Thymus (tissue), 11 donors: ENCODE data around the gene SHROOM3. TPM values are rescaled to one million over a fixed set of nuclear protein-coding genes. Genes with fewer than 3 reads are reported as not detected.
A peak's percentile ranks its signal among the peaks of the same experiment; 100 is the strongest.

Experiments
- DNase-seq, 9 donors: peaks; one replicate each; pipeline ENCODE4 v3.0.0-alpha.2; 2013; ENCODE audit warnings: low spot score in 9 of 9, low read depth in 6 of 9, missing footprints in 1 of 9
- H3K27ac ChIP-seq, 2 donors: one replicate each; pipeline ENCODE4 v1.5.1; 2013; ENCODE audit warnings: control low read depth in 1 of 2, low read depth in 1 of 2, low read length in 1 of 2, mild to moderate bottlenecking in 1 of 2, moderate library complexity in 1 of 2
- H3K27me3 ChIP-seq, 2 donors: one replicate each; pipeline ENCODE4 v1.5.1; 2013; ENCODE audit warnings: low read length in 1 of 2; ENCODE audit not compliant: control insufficient read depth in 2 of 2, insufficient read depth in 1 of 2
- H3K36me3 ChIP-seq, 2 donors: one replicate each; pipeline ENCODE4 v1.5.1; 2013; ENCODE audit warnings: low read length in 1 of 2, mild to moderate bottlenecking in 1 of 2, moderate library complexity in 1 of 2; ENCODE audit not compliant: control insufficient read depth in 2 of 2, insufficient read depth in 2 of 2
- H3K4me1 ChIP-seq, 2 donors: one replicate each; pipeline ENCODE4 v1.5.1; 2013; ENCODE audit warnings: low read length in 2 of 2; ENCODE audit not compliant: control insufficient read depth in 2 of 2, insufficient read depth in 2 of 2
- H3K4me3 ChIP-seq, 2 donors: one replicate each; pipeline ENCODE4 v1.5.1; 2013; ENCODE audit warnings: low read length in 2 of 2, control low read depth in 1 of 2, mild to moderate bottlenecking in 1 of 2
- H3K9me3 ChIP-seq, 2 donors: one replicate each; pipeline ENCODE4 v1.5.1; 2013; ENCODE audit warnings: low read length in 1 of 2, mild to moderate bottlenecking in 1 of 2; ENCODE audit not compliant: control insufficient read depth in 2 of 2, insufficient read depth in 1 of 2
- WGBS: extraction: QIAGEN DNeasy Blood & Tissue Kit; methylation state at CpG from one replicate; pipeline ENCODE4 v1.1.7; 2013; 5-methylcytosine and 5-hydroxymethylcytosine counted together
- polyA plus RNA-seq: library from polyadenylated mRNA; stranded (reverse); fragments of 200-250 nt; gene quantifications from one replicate; pipeline ENCODE4 v1.2.3, GENCODE V29; 2013
- total RNA-seq: library from RNA; stranded (reverse); fragments of 120-200 nt; gene quantifications from one replicate; pipeline ENCODE4 v1.2.4, GENCODE V29; 2013
- donor health status: healthy.

The SHROOM3 gene
- total and polyA plus RNA-seq, 2 donors, result 1.2 to 1.7 TPM

DNA sequence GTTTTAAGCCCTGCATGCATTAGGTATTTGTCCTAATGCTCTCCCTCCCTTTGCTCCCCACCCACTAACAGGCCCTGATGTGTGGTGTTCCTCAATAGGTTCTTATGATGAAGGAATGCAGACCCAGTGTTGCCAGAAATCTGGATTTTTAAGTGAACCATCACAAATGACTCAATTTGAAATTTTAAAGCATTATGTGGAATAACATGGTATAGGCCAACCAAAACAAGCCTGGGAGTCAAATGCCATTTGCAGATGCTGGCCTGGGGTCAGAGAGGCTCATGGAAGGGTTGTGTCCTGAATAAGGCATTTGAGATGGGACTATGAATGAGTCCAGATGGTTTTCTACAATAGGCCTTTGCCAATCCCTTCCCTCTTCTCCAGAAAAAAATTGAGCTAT is 179.6 kb downstream of the SHROOM3 start:
- no peak overlapping the region for H3K4me3 ChIP-seq
- H3K36me3 ChIP-seq, result no peaks in the 10 kb centered on the region
- H3K4me1 ChIP-seq, result no peaks in the 10 kb centered on the region
- no peak for DNase-seq
- no peaks in the 10 kb centered on the region for H3K9me3 ChIP-seq
- H3K27me3 ChIP-seq, result no peaks in the 10 kb centered on the region
- H3K27ac ChIP-seq, result no peak overlapping the region

DNA sequence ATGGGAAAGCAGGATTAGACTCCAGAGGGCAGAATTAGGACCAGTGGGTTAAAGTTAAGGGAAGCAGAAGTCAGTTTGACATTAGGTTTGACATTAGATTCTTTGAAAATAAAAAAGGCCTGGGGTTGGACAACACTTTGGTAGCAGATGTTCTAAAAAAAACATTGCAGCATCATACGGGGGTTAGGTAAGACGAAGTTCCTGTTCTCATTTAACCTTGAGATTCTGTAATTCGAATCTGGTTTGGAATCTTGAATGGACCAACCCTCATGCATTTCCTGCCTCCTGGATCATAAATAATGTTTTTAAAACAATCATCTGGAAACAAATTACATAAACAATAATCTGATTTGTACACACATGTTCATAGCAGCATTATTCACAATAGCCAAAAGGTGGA is 181.0 kb downstream of the SHROOM3 start:
- no peak for DNase-seq
- Histone ChIP-seq H3K27me3 (no peaks in the 10 kb centered on the region), H3K27ac (no peak overlapping the region), H3K9me3 (no peaks in the 10 kb centered on the region), H3K4me1 (no peaks in the 10 kb centered on the region), H3K36me3 (no peaks in the 10 kb centered on the region), H3K4me3 (no peak overlapping the region)
- WGBS, result 89% methylated on average over 3 of the region's 3 CpGs

- WGBS, result 95% methylated on average over 2 of the region's 2 CpGs
These were observed 181.5 kb downstream of the SHROOM3 start for GRCh38 chr4:76616526-76616925.

DNA sequence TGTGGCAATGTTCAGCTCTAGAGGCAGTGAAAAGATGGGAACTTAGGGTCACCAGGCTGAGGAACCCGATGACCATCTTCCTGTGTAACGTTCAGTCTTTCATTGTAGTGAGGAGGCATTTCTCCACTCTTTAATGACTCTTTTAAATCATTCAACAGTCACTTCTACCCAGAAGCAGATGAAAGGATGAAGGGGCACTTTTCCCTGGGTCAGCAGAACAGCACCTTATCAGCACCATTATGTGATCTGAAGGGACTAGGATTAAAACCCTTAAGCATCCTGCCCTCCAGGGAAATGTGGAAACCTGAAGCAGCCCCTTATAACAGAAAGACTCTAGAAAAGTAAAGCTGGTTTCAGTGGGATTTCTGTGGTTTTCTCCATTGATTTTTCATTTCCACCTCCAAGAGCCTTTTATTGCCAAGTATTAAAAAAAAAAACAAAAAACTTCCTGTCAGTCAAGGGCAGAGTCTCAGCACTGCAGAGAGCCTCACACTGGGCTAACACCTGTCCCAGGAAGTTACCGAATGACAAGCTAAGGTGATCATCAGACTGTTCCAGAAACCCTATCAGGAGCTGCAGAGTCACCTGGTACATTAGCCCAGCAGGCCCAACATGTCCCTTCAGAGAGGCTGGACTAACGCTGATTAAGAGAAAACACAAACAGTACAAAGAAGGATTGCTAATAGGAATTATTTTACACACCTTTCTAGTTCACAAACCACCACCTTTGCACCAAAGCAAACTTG is 185.9 kb downstream of the SHROOM3 start:
- no peaks in the 10 kb centered on the region for H3K27me3 ChIP-seq
- no peak for DNase-seq
- H3K9me3 ChIP-seq, result no peaks in the 10 kb centered on the region
- H3K27ac ChIP-seq, result no peak overlapping the region
- no peaks in the 10 kb centered on the region for H3K36me3 ChIP-seq
- no peak overlapping the region for H3K4me3 ChIP-seq
- H3K4me1 ChIP-seq, result peaks cover 0 to 4% of the 10 kb centered on the region in 2 donors
- 88% methylated on average over 4 of the region's 4 CpGs for WGBS

More at GRCh38 chr4:76616526-76616925, 181.5 kb downstream of the SHROOM3 start:
- Histone ChIP-seq H3K36me3 (no peaks in the 10 kb centered on the region), H3K9me3 (no peaks in the 10 kb centered on the region), H3K27ac (no peak overlapping the region), H3K4me1 (no peaks in the 10 kb centered on the region), H3K4me3 (no peak overlapping the region), H3K27me3 (no peaks in the 10 kb centered on the region)
- DNase-seq, result no peak

GRCh38 chr4:76622126-76622525 is 187.1 kb downstream of the SHROOM3 start:
- H3K4me3 ChIP-seq, result no peak overlapping the region
- H3K4me1 ChIP-seq, result peaks cover 0 to 4% of the 10 kb centered on the region in 2 donors
- DNase-seq, result no peak
- WGBS, result 95% methylated on average over 4 of the region's 4 CpGs
- H3K27ac ChIP-seq, result no peak overlapping the region
- no peaks in the 10 kb centered on the region for H3K36me3 ChIP-seq
- no peaks in the 10 kb centered on the region for H3K27me3 ChIP-seq
- H3K9me3 ChIP-seq, result no peaks in the 10 kb centered on the region

GRCh38 chr4:76622717-76623116 is 187.7 kb downstream of the SHROOM3 start:
- no peaks in the 10 kb centered on the region for H3K9me3 ChIP-seq
- H3K27ac ChIP-seq, result no peak overlapping the region
- WGBS, result 88% methylated on average over 1 of the region's 1 CpG

DNA sequence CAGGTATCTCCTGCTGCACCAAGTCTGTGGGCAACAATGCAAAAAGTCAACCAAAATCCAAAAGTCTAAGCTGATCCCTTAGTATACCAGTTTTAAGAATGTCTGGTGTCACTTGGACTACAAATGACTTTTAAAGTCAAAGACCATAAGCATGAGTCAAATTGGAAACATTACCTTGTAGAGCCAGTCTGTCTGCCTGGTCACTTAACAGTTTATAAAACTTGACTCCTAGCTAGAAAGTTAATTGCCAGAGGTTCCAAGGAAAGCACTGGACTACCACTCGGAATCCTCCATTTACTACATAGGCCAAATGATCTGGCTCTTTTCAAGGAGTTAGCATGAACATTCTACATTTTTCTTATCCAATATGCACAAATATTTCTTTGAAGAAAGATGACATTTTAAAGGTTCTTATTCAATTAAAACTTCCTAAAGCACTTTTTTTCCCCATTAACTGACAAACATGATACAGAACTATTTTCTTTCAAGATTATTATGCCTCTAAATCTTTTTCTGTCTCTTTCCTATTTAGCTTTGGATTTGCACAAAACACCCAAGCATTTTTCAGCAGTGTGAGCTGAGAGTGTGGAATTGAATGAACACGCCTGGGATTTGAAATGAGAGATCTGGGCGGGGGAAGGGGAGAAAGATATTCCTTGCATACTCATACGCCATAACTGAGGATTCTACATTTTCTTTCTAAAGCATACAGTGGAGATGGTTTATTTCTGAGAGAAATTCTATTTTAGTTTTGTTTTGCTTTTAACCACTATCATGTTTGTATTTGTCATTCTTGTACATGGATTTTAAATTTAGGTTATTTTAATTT is 188.4 kb downstream of the SHROOM3 start:
- Histone ChIP-seq H3K9me3 (no peaks in the 10 kb centered on the region), H3K36me3 (no peaks in the 10 kb centered on the region), H3K27ac (no peak overlapping the region), H3K4me3 (no peak overlapping the region), H3K27me3 (no peaks in the 10 kb centered on the region), H3K4me1 (peaks cover 0 to 4% of the 10 kb centered on the region in 2 donors)
- DNase-seq, result no peak
- 96% methylated on average over 4 of the region's 4 CpGs for WGBS

More at GRCh38 chr4:76622717-76623116, 187.7 kb downstream of the SHROOM3 start:
- Histone ChIP-seq H3K4me3 (no peak overlapping the region), H3K36me3 (no peaks in the 10 kb centered on the region), H3K4me1 (peaks cover 0 to 4% of the 10 kb centered on the region in 2 donors), H3K27me3 (no peaks in the 10 kb centered on the region)
- DNase-seq, result no peak

GRCh38 chr4:76624241-76624681 is 189.2 kb downstream of the SHROOM3 start:
- peak in 2 of 9 donors; percentile 4 to 13 for DNase-seq
- WGBS, result 67% methylated on average over 9 of the region's 9 CpGs
- no peak overlapping the region for H3K27ac ChIP-seq

More at GRCh38 chr4:76624241-76624681, 189.2 kb downstream of the SHROOM3 start:
- Histone ChIP-seq H3K4me3 (no peak overlapping the region), H3K27me3 (no peaks in the 10 kb centered on the region), H3K36me3 (no peaks in the 10 kb centered on the region), H3K4me1 (peaks cover 0 to 4% of the 10 kb centered on the region in 2 donors), H3K9me3 (no peaks in the 10 kb centered on the region)
